Left ventricle myocardium superior (tissue), 1 donor: ENCODE measurements around the gene CEP44. TPM values are rescaled to one million over a fixed set of nuclear protein-coding genes. Genes with fewer than 3 reads are reported as not detected.
"Not testable (repeated sequence)": the region's sequence is repeated elsewhere in the genome, so short reads cannot be mapped to it uniquely, and the experiment has no call there.

Experiments used
- ATAC-seq: fragments of 200-7000 bp; cut with Tn5 transposase; one replicate; pipeline ENCODE4 v1.9.1; 2020; ENCODE audit warnings: mild to moderate bottlenecking, moderate library complexity
- DNase-seq: peaks from one replicate; pipeline ENCODE4 v3.0.0-alpha.2; 2020
- intact Hi-C: fragments of 100-400 bp; cut with micrococcal nuclease; formaldehyde crosslinking; loops from one replicate; pipeline ENCODE4 v1.11.0; 2022
- total RNA-seq: library from RNA; stranded (reverse); fragmentation: NEBNext Ultra II Directional; extraction: Animal tissue kit (Norgen Biotek cat#: 25700); gene quantifications from one replicate; pipeline ENCODE4 v1.2.1, GENCODE V29; 2021
- donor health status: DM: no; HTN: yes; CAD: no; lungs with severe emphysema.

Gene CEP44
- total RNA-seq, 1 donor from 2014 or later, result 12.3 TPM

- intact Hi-C loops, result no loop called here
- ATAC-seq (no peak), DNase-seq (no peak)
Measured at GRCh38 chr4:174373821-174374220, 90.1 kb downstream of the CEP44 start.

GRCh38 chr4:174375422-174375821 is 91.7 kb downstream of the CEP44 start:
- DNase-seq, result no peak
- intact Hi-C loops, result no loop called here
- ATAC-seq, result no peak

- intact Hi-C loops, result no loop called here
- DNase-seq, result no peak
- no peak for ATAC-seq
Measured at GRCh38 chr4:174377613-174378012, 93.9 kb downstream of the CEP44 start.

GRCh38 chr4:174378951-174379350 is 95.2 kb downstream of the CEP44 start:
- intact Hi-C loops, result no loop called here
- ATAC-seq (no peak), DNase-seq (no peak)

DNA sequence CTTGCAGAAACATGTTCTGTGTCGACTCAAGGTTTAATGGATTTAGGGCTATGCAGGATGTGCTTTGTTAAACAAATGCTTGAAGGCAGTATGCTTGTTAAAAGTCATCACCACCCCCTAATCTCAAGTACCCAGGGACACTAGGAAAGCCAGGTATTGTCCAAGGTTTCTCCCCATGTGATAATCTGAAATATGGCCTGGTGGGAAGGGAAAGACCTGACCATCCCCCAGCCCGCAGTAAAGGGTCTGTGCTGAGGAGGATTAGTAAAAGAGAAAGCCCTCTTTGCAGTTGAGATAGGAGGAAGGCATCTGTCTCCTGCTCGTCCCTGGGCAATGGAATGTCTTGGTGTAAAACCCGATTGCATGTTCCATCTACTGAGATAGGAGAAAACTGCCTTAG is 96.5 kb downstream of the CEP44 start:
- DNase-seq, intact Hi-C loops, ATAC-seq: not testable (repeated sequence)

DNA sequence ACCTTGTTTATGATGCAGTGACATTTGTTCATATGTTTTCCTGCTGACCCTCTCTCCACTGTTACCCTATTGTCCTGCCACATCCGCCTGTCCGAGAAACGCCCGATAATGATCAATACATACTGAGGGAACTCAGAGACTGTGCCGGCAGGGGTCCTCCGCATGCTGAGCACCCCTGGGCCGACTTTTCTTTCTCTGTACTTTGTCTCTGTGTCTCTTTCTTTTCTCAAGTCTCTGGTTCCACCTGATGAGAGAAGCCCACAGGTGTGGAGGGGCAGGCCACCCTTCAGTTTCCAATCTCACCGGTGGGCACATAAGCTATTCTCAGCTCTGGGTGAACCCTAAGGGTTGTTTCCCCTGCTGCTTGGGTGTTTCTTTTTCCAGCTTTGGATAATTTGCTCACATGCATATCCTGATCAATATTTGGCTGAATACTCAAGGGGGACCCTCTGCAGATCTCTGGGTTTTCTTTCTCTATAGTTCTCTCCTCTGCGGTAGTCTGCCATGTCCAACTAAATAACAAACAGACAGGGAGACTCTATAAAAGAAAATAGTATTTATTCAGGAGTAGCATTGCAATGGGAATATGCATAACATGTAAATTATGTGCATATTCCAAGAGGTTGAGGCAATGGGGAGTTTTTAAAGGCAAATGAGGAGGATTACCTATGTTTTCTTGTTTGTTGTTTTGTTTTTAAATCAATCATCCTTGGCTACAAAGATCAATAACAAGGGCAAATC is 97.2 kb downstream of the CEP44 start:
- DNase-seq, result no peak
- ATAC-seq, result no peak
- intact Hi-C loops, result no loop called here

GRCh38 chr4:174381440-174381800 is 97.7 kb downstream of the CEP44 start:
- ATAC-seq (no peak), DNase-seq (no peak)
- intact Hi-C loops, result no loop called here

Other genes starting within 250 kb of the CEP44 start
- gene FBXO8, start 244 bp upstream of the CEP44 start, total RNA-seq, result 27.0 TPM
- gene HPGD, start 238.6 kb downstream of the CEP44 start, total RNA-seq, result 1.1 TPM